ENCODE results near the gene GTSF1L.

DNA sequence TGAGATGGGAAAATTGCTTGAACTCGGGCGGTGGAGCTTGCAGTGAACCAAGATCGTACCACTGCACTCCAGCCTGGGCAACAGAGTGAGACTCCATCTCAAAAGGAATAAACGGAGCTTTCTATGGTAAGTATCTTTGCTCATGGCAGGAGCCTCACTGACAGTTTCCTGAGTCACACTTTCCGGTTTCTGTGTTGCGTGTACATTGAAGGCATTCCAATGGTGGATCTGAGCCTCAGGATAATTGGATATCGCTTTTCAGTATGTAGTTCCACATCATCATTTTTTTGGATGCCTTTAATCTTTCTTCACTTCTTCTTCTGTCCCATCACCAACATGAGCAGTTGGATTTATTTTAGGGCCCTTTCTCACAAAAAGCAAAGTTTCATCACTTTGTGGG lies 28.6 kb upstream of the GTSF1L start:
- TF ChIP-seq, protein P1, sequence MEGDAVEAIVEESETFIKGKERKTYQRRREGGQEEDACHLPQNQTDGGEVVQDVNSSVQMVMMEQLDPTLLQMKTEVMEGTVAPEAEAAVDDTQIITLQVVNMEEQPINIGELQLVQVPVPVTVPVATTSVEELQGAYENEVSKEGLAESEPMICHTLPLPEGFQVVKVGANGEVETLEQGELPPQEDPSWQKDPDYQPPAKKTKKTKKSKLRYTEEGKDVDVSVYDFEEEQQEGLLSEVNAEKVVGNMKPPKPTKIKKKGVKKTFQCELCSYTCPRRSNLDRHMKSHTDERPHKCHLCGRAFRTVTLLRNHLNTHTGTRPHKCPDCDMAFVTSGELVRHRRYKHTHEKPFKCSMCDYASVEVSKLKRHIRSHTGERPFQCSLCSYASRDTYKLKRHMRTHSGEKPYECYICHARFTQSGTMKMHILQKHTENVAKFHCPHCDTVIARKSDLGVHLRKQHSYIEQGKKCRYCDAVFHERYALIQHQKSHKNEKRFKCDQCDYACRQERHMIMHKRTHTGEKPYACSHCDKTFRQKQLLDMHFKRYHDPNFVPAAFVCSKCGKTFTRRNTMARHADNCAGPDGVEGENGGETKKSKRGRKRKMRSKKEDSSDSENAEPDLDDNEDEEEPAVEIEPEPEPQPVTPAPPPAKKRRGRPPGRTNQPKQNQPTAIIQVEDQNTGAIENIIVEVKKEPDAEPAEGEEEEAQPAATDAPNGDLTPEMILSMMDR (IDR thresholded peaks at IDR 0.05) = no peak
- no peak for TF ChIP-seq EZH2 (IDR thresholded peaks at IDR 0.05)

Measured in neural progenitor cell (in vitro differentiated cells).